Common myeloid progenitor, CD34-positive (primary cell): Measurements from ENCODE around the gene PSMF1.
A peak's percentile ranks its signal among the peaks of the same experiment; 100 is the strongest.
"Not testable (repeated sequence)": the region's sequence is repeated elsewhere in the genome, so short reads cannot be mapped to it uniquely, and the experiment has no call there.

Experiments used
- CTCF ChIA-PET: fragments of 350-600 bp; sonication (Branson Sonifier 250); formaldehyde crosslinking; loops from one replicate; lab custom pipeline; 2021; ENCODE audit warnings: antibody characterized with exemption; lab: Charles Lee
- POLR2A ChIA-PET: fragments of 350-600 bp; sonication (Branson Sonifier 250); formaldehyde crosslinking; loops from one replicate; lab custom pipeline; 2021; ENCODE audit warnings: antibody characterized with exemption; lab: Charles Lee
- DNase-seq, 3 donors: peaks; one replicate each; pipeline versions ENCODE4 v3.0.0 to v3.0.0-alpha.2; 2013
- H3K27ac ChIP-seq, 2 experiments: 1 replicate in 1 of 2; 2 replicates in 1 of 2; pipeline ENCODE4 v1.7.0; 2013; ENCODE audit warnings: inconsistent platforms in 2 of 2, low read length in 2 of 2, mild to moderate bottlenecking in 2 of 2, low read depth in 1 of 2, moderate library complexity in 1 of 2; ENCODE audit not compliant: severe bottlenecking in 2 of 2, insufficient read depth in 1 of 2, poor library complexity in 1 of 2
- H3K27me3 ChIP-seq, 5 experiments: replicated peaks in 2 of 5; 1 replicate in 3 of 5; 2 replicates in 2 of 5; pipeline versions ENCODE4 v1.6.1 to v1.7.0; 2013; ENCODE audit warnings: low read length in 4 of 5, mild to moderate bottlenecking in 2 of 5, moderate library complexity in 2 of 5, inconsistent platforms in 1 of 5; ENCODE audit not compliant: insufficient read depth in 5 of 5, control insufficient read depth in 4 of 5
- H3K36me3 ChIP-seq, 4 experiments: 1 replicate in 2 of 4; 2 replicates in 2 of 4; pipeline versions ENCODE4 v1.6.1 to v1.7.0; 2013; ENCODE audit warnings: low read length in 3 of 4, control low read depth in 1 of 4, mild to moderate bottlenecking in 1 of 4; ENCODE audit not compliant: control insufficient read depth in 4 of 4, insufficient read depth in 4 of 4
- H3K4me1 ChIP-seq, 4 experiments: 1 replicate in 3 of 4; 2 replicates in 1 of 4; pipeline versions ENCODE4 v1.6.1 to v1.7.1; 2013; ENCODE audit warnings: low read length in 3 of 4, mild to moderate bottlenecking in 3 of 4, control low read depth in 1 of 4, inconsistent platforms in 1 of 4, moderate library complexity in 1 of 4; ENCODE audit not compliant: control insufficient read depth in 4 of 4, insufficient read depth in 4 of 4; ENCODE audit errors: control extremely low read depth in 1 of 4
- H3K4me3 ChIP-seq, 7 experiments: 1 replicate in 4 of 7; 2 replicates in 3 of 7; pipeline versions ENCODE4 v1.5.1 to v1.7.0; 2013; ENCODE audit warnings: mild to moderate bottlenecking in 7 of 7, low read length in 6 of 7, moderate library complexity in 6 of 7, inconsistent platforms in 2 of 7, low read depth in 2 of 7, control low read depth in 1 of 7; ENCODE audit not compliant: insufficient read depth in 4 of 7, control insufficient read depth in 1 of 7; ENCODE audit errors: extremely low read depth in 1 of 7
- H3K9me3 ChIP-seq, 5 experiments: 1 replicate in 4 of 5; 2 replicates in 1 of 5; pipeline versions ENCODE4 v1.6.1 to v1.7.1; 2013; ENCODE audit warnings: low read length in 4 of 5, mild to moderate bottlenecking in 2 of 5, inconsistent platforms in 1 of 5, low read depth in 1 of 5, moderate library complexity in 1 of 5; ENCODE audit not compliant: control insufficient read depth in 4 of 5, insufficient read depth in 2 of 5; ENCODE audit errors: control extremely low read depth in 1 of 5
- WGBS: methylation state at CpG from one replicate; pipeline ENCODE4 v1.1.5; 2013; ENCODE audit not compliant: insufficient coverage; 5-methylcytosine and 5-hydroxymethylcytosine counted together

The PSMF1 gene

DNA sequence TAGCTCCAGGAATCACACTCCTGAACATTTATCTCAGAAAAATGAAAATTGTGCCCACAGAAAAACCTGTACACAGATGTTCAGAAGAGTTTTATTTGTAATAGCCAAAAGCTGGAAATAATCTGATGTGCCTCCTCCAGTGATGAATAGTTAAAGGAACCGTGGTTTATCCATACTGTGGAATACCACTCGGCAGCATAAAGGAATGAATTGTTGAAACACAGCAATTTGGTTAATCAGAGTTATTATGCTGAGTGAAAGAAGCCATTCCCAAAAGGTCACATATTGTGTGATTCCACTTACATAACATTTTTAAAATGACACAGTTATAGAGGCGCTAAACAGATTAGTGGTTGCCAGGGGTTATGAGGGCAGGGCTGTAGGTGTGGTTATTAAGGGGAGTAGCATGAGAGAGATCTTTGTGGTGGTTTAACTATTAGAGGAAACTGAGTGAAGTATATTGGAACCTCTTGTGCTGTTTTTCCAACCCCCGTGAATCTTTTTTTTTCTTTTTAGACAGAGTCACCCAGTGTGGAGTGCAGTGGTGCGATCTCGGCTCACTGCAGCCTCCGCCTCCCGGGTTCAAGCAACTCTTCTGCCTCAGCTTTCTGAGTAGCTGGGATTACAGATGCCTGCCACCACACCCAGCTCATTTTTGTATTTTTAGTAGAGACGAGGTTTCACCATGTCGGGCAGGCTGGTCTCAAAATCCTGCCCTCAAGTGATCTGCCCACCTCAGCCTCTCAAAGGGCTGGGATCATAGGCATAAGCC, 26.2 kb downstream of the PSMF1 start:
- POLR2A ChIA-PET, result no interaction called here
- H3K9me3 ChIP-seq, result no peaks in the 10 kb centered on the region
- no peaks in the 10 kb centered on the region for H3K4me1 ChIP-seq
- H3K27ac ChIP-seq, result no peak overlapping the region
- WGBS, result 98% methylated on average over 7 of the region's 10 CpGs
- H3K27me3 ChIP-seq, result no peaks in the 10 kb centered on the region
- no peak overlapping the region for H3K4me3 ChIP-seq
- DNase-seq, result peak in 1 of 3 donors; percentile 8
- H3K36me3 ChIP-seq, result peaks cover 11 to 74% (median 41%) of the 10 kb centered on the region in 4 experiments
- CTCF ChIA-PET, result interaction anchor here (1.7 kb wide), 1 partner anchor 36 kb away, joined by 5 read pairs; no protein-coding TSS in a partner anchor

- Histone ChIP-seq H3K36me3 (peaks cover 12 to 68% (median 40%) of the 10 kb centered on the region in 4 experiments), H3K27me3 (no peaks in the 10 kb centered on the region), H3K27ac (no peak overlapping the region), H3K4me1 (no peaks in the 10 kb centered on the region), H3K4me3 (no peak overlapping the region), H3K9me3 (no peaks in the 10 kb centered on the region)
- CTCF ChIA-PET, result interaction anchor here (0.9 to 1.0 kb wide), 2 partner anchors 12 to 66 kb away, joined by 3 read pairs; no protein-coding TSS in a partner anchor
- WGBS, result no CpG with 5 or more reads among the region's 5 CpGs
- no peak for DNase-seq
- POLR2A ChIA-PET, result no interaction called here
Measured at GRCh38 chr20:1146957-1147356, 28.6 kb downstream of the PSMF1 start.

GRCh38 chr20:1149812-1150211, 31.4 kb downstream of the PSMF1 start:
- H3K9me3 ChIP-seq, H3K27me3 ChIP-seq, DNase-seq, H3K27ac ChIP-seq, CTCF ChIA-PET, H3K4me1 ChIP-seq, H3K4me3 ChIP-seq, POLR2A ChIA-PET: not testable (repeated sequence)
- no CpG with 5 or more reads among the region's 2 CpGs for WGBS
- H3K36me3 ChIP-seq, result peaks cover 18 to 85% (median 54%) of the 10 kb centered on the region in 4 experiments

DNA sequence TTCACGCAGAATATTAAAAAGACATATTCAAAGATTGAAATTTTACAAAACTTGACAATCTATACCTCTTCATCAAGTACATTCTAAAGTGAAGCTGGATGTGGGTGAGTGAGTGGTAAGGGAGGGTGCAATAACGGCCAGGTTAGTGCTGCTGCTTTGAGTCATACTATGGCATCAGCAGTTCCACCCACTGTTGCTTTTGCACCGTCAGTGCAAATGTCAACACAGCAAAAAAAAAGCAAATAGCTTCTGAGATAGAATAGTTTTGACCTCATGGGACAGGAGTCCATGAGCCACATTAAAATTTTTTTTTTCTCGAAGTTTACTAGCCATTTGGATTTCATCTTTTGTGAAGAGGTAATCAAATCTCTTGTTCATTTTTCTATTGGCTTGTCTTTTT, 31.8 kb downstream of the PSMF1 start:
- H3K36me3 ChIP-seq, result peaks cover 17 to 87% (median 57%) of the 10 kb centered on the region in 4 experiments
- CTCF ChIA-PET, result interaction anchor here (1.2 kb wide), 1 partner anchor 9 kb away, joined by 3 read pairs; no protein-coding TSS in a partner anchor
- peaks cover 3 to 7% (median 3%) of the 10 kb centered on the region in 5 experiments for H3K9me3 ChIP-seq
- DNase-seq, result no peak
- H3K27me3 ChIP-seq, result no peaks in the 10 kb centered on the region
- no peak overlapping the region for H3K4me3 ChIP-seq
- H3K27ac ChIP-seq, result no peak overlapping the region
- POLR2A ChIA-PET, result no interaction called here
- H3K4me1 ChIP-seq, result no peaks in the 10 kb centered on the region
- WGBS, result 89% methylated on average over 1 of the region's 4 CpGs

GRCh38 chr20:1150968-1151367, 32.6 kb downstream of the PSMF1 start:
- Histone ChIP-seq H3K9me3 (peaks cover 4 to 12% (median 9%) of the 10 kb centered on the region in 5 experiments), H3K4me1 (no peaks in the 10 kb centered on the region), H3K27ac (no peak overlapping the region), H3K27me3 (no peaks in the 10 kb centered on the region), H3K36me3 (peaks cover 22 to 86% (median 59%) of the 10 kb centered on the region in 4 experiments), H3K4me3 (no peak overlapping the region)
- WGBS, result 100% methylated on average over 1 of the region's 1 CpG
- no peak for DNase-seq
- CTCF ChIA-PET, result interaction anchor here (0.7 to 1.2 kb wide), 3 partner anchors 10 to 42 kb away, joined by 3 read pairs; no protein-coding TSS in a partner anchor
- POLR2A ChIA-PET, result no interaction called here

DNA sequence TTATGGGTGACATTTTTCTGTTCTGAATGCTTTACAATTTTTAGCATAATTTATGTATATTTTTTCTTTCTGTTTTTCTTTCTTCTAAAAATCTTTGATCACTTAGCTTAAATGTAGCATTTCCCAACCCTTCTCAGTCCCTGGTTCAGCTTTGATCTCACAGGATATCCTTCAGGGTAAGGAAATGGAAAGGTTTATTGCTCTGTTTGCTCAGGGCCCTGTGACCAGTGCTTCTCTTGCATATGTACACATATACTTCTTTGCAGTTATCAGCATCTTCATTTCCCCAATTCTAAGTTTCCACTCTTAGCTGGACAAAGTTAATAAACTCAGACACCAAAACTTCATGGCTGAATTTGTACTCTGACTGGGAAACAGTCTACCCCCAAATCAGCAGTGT, 35.8 kb downstream of the PSMF1 start:
- POLR2A ChIA-PET, result no interaction called here
- H3K9me3 ChIP-seq, result peaks cover 6 to 16% (median 9%) of the 10 kb centered on the region in 5 experiments
- H3K27me3 ChIP-seq, result no peaks in the 10 kb centered on the region
- no peaks in the 10 kb centered on the region for H3K4me1 ChIP-seq
- no peak overlapping the region for H3K4me3 ChIP-seq
- peaks cover 14 to 74% (median 46%) of the 10 kb centered on the region in 4 experiments for H3K36me3 ChIP-seq
- DNase-seq, result no peak
- no peak overlapping the region for H3K27ac ChIP-seq
- CTCF ChIA-PET, result interaction anchor here (2.0 kb wide), 1 partner anchor 11 kb away, joined by 5 read pairs; no protein-coding TSS in a partner anchor

GRCh38 chr20:1154691-1155090, 36.3 kb downstream of the PSMF1 start:
- H3K4me1 ChIP-seq, result no peaks in the 10 kb centered on the region
- H3K4me3 ChIP-seq, result no peak overlapping the region
- ChIA-PET CTCF (interaction anchor here (2.0 kb wide), 1 partner anchor 10 kb away, joined by 5 read pairs; no protein-coding TSS in a partner anchor), POLR2A (no interaction called here)
- H3K27me3 ChIP-seq, result no peaks in the 10 kb centered on the region
- WGBS, result 100% methylated on average over 1 of the region's 1 CpG
- H3K27ac ChIP-seq, result no peak overlapping the region
- no peak for DNase-seq
- peaks cover 14 to 74% (median 47%) of the 10 kb centered on the region in 4 experiments for H3K36me3 ChIP-seq
- H3K9me3 ChIP-seq, result peaks cover 6 to 16% (median 9%) of the 10 kb centered on the region in 5 experiments
